Measurements from ENCODE around the gene POLDIP2. TPM values are rescaled to one million over a fixed set of nuclear protein-coding genes. Genes with fewer than 3 reads are reported as not detected.

Gene POLDIP2
- polyA plus RNA-seq, 1 of the 3 experiments (the other 2 are of a cell fraction): 98.1 TPM

- H3K9ac ChIP-seq: peak overlapping the region; percentile 47
- TF ChIP-seq CHD2 (IDR thresholded peaks at IDR 0.05; ENCODE audit: low read length, partially characterized antibody): no peak
- TF ChIP-seq GABPA (IDR thresholded peaks at IDR 0.05; ENCODE audit: low read depth): no peak
- no peak for TF ChIP-seq CTCF (IDR thresholded peaks at IDR 0.05)
- TF ChIP-seq USF2 (IDR thresholded peaks at IDR 0.05; ENCODE audit: borderline replicate concordance, low read depth, low read length): no peak
- TF ChIP-seq FOSL2 (IDR thresholded peaks at IDR 0.05; ENCODE audit: borderline replicate concordance, low read depth): peak; percentile 89
- no peak for TF ChIP-seq MXI1 (IDR thresholded peaks at IDR 0.05; ENCODE audit: low read depth, low read length)
- peak; percentile 72 for TF ChIP-seq POLR2AphosphoS5 (IDR thresholded peaks at IDR 0.05; ENCODE audit: low read depth, low read length)
- no peak for TF ChIP-seq RXRA (IDR thresholded peaks at IDR 0.05; ENCODE audit: borderline replicate concordance, low read depth)
- TF ChIP-seq EZH2phosphoT487 (IDR thresholded peaks at IDR 0.05; ENCODE audit: borderline replicate concordance, low read depth): no peak
- TF ChIP-seq RAD21 (IDR thresholded peaks at IDR 0.05; ENCODE audit: low read length): no peak
- no peak for TF ChIP-seq FOXM1 (IDR thresholded peaks at IDR 0.05; ENCODE audit: low read depth)
- 0 out of 2 replicates have a peak, but pooled peaks have one; percentile 33 for TF ChIP-seq SIN3A (IDR thresholded peaks at IDR 0.05; ENCODE audit: borderline replicate concordance, low read depth, low read length)
- TF ChIP-seq RFX5 (IDR thresholded peaks at IDR 0.05; ENCODE audit: low read length): no peak
- TF ChIP-seq TCF12 (IDR thresholded peaks at IDR 0.05): peak; percentile 58
- no peak for TF ChIP-seq ZBTB33 (IDR thresholded peaks at IDR 0.05; ENCODE audit: borderline replicate concordance, low read depth)
- no peak for TF ChIP-seq YY1 (IDR thresholded peaks at IDR 0.05; ENCODE audit: low read depth)
- TF ChIP-seq USF1 (IDR thresholded peaks at IDR 0.05; ENCODE audit: borderline replicate concordance, low read depth): no peak
- TF ChIP-seq GATA2 (CRISPR knock-in tag; IDR thresholded peaks at IDR 0.05): no peak
- no peak for TF ChIP-seq IRF3 (IDR thresholded peaks at IDR 0.05; ENCODE audit: low read depth, low read length)
- TF ChIP-seq NRF1 (IDR thresholded peaks at IDR 0.05; ENCODE audit: low read depth, low read length): no peak
- peak; percentile 69; the same call in 1 of the 2 replicates for TF ChIP-seq JUND (IDR thresholded peaks at IDR 0.05)
- TF ChIP-seq EP300 (IDR thresholded peaks at IDR 0.05; ENCODE audit: borderline replicate concordance in 1 of 2, low read depth in 1 of 2, low read length in 1 of 2): peak in 1 of 2 experiments; percentile 55; a peak in 1 of 4 replicates
- peak; percentile 82 for TF ChIP-seq TEAD4 (IDR thresholded peaks at IDR 0.05; ENCODE audit: borderline replicate concordance, insufficient read depth)
- TF ChIP-seq MAX (IDR thresholded peaks at IDR 0.05; ENCODE audit: low read depth): peak; percentile 58; the same call in 1 of the 2 replicates
- peak; percentile 14; the same call in 1 of the 2 replicates for TF ChIP-seq ELF1 (IDR thresholded peaks at IDR 0.05)
- no peak for TF ChIP-seq TAF1 (IDR thresholded peaks at IDR 0.05; ENCODE audit: borderline replicate concordance, low read depth, low read length)
These were observed 10.0 kb downstream of the POLDIP2 start for GRCh38 chr17:28347261-28347891.

More at GRCh38 chr17:28347261-28347891, 10.0 kb downstream of the POLDIP2 start:
- Histone ChIP-seq H3K27me3 (ENCODE audit: insufficient read depth) (no peaks in the 10 kb centered on the region), H3K4me1 (ENCODE audit: control insufficient read depth in 1 of 2, insufficient read depth in 2 of 2, low read depth in 1 of 2, low read length in 1 of 2) (peaks cover 9 to 23% of the 10 kb centered on the region in 2 experiments), H4K20me1 (ENCODE audit: insufficient read depth) (no peaks in the 10 kb centered on the region), H3K4me3 (ENCODE audit: low read depth in 2 of 2, low read length in 1 of 2) (no peak overlapping the region), H3K79me2 (ENCODE audit: insufficient read depth) (peaks cover 7% of the 10 kb centered on the region; the same call in 1 of the 2 replicates), H2AFZ (ENCODE audit: low read depth) (no peak overlapping the region), H3K4me2 (peak overlapping the region; percentile 53; the same call in 1 of the 2 replicates), H3K9me2 (no peaks in the 10 kb centered on the region), H3K9me3 (no peaks in the 10 kb centered on the region), H3F3A (replicated peaks; ENCODE audit: insufficient read depth) (peaks cover 43% of the 10 kb centered on the region), H3K27ac (ENCODE audit: low read depth in 2 of 2, low read length in 1 of 2) (peak overlapping the region; percentile 80 to 83), H3K36me3 (replicated peaks in 1 of 2; ENCODE audit: control insufficient read depth in 1 of 2, insufficient read depth in 2 of 2, low read length in 1 of 2) (peaks cover 60 to 80% of the 10 kb centered on the region in 2 experiments)
- CTCF ChIA-PET: interaction anchor here (1.5 kb wide), 1 partner anchor 10 kb away, joined by 3 read pairs; the partner anchor contains the start of gene POLDIP2
- 59% methylated on average over 8 of the region's 8 CpGs for WGBS (ENCODE audit: low lambda C conversion rate)
- DNase-seq: no peak
- POLR2A ChIA-PET: interaction anchor here (1.2 to 2.9 kb wide), 4 partner anchors 9 to 12 kb away, joined by 4 to 15 read pairs (median 12); partner anchors contain the start of genes IFT20, POLDIP2 and TNFAIP1

Data from SK-N-SH (cell line).